K562 (cell line): ENCODE measurements around the gene NEURL1B.

Source experiments
- GABPB1 ChIP-seq: sonication (generic); formaldehyde crosslinking; IDR thresholded peaks from 2 replicates; pipeline ENCODE4 v1.8.0; 2022; ENCODE audit warnings: mild to moderate bottlenecking, missing genetic modification reagents
- RBM17 ChIP-seq: fragments of 200-400 bp; formaldehyde crosslinking; IDR thresholded peaks from 2 replicates; pipeline ENCODE4 v1.6.1; 2017; ENCODE audit warnings: low read depth, mild to moderate bottlenecking, low read length, borderline replicate concordance
- STAT6 ChIP-seq: sonication (generic); formaldehyde crosslinking; IDR thresholded peaks from 2 replicates; pipeline ENCODE4 v1.8.1; 2023; ENCODE audit warnings: mild to moderate bottlenecking, missing genetic modification reagents
- TF ChIP-seq, protein P1 (sequence below), 2 experiments: fragments of 450-650 bp; IDR thresholded peaks; 2 replicates each; pipeline ENCODE4 v1.6.1; 2016; ENCODE audit warnings: mild to moderate bottlenecking in 2 of 2, borderline replicate concordance in 1 of 2, low read depth in 1 of 2, moderate library complexity in 1 of 2

DNA sequence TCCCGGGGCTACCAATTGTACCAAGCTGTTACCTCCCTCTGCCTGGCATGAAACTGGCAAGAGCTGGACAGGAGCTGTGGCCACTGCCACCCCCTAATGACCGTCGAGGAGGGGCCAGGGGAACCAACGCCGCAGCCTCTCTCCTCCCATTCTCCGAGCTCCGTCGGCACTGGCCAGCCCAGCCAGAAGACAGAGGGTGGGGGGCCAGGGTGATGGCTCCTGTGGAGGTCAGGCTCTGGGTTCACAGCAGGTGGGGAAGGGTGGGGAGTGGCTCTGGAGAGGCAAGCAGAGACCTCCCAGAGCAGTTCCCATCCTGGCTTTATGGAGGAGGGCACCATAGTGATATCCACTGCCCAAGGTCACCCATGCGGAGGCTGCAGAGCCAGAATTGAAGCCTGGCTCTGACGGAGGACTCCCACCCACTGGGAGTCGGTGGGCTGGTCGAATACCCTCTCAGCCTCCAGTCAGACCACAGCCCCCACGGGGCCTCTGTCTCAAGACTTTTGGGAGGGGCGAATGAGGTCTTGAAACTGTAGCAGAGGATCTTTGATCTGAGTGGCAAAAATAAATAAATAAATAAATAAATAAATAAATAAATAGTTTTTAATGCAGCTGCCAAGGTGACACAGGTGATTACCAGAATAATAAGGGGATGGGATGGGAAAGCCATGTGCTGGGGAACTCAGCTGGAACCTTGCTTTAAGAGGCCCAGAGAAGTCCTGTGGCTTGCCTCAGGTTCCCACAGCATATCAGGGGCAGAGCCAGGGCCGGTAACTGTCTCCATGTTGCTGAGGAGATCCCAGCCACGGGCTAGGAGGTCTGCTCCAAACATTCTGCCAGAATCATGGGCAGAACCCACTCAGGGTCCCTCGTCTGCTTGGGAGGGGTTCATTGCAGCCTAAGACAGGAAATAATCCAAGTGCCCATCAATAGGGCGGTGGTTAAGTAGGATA, 42.5 kb upstream of the NEURL1B start:
- TF ChIP-seq RBM17: no peak
- no peak for TF ChIP-seq GABPB1 (CRISPR knock-in tag)
- no peak for TF ChIP-seq STAT6
- TF ChIP-seq, protein P1, sequence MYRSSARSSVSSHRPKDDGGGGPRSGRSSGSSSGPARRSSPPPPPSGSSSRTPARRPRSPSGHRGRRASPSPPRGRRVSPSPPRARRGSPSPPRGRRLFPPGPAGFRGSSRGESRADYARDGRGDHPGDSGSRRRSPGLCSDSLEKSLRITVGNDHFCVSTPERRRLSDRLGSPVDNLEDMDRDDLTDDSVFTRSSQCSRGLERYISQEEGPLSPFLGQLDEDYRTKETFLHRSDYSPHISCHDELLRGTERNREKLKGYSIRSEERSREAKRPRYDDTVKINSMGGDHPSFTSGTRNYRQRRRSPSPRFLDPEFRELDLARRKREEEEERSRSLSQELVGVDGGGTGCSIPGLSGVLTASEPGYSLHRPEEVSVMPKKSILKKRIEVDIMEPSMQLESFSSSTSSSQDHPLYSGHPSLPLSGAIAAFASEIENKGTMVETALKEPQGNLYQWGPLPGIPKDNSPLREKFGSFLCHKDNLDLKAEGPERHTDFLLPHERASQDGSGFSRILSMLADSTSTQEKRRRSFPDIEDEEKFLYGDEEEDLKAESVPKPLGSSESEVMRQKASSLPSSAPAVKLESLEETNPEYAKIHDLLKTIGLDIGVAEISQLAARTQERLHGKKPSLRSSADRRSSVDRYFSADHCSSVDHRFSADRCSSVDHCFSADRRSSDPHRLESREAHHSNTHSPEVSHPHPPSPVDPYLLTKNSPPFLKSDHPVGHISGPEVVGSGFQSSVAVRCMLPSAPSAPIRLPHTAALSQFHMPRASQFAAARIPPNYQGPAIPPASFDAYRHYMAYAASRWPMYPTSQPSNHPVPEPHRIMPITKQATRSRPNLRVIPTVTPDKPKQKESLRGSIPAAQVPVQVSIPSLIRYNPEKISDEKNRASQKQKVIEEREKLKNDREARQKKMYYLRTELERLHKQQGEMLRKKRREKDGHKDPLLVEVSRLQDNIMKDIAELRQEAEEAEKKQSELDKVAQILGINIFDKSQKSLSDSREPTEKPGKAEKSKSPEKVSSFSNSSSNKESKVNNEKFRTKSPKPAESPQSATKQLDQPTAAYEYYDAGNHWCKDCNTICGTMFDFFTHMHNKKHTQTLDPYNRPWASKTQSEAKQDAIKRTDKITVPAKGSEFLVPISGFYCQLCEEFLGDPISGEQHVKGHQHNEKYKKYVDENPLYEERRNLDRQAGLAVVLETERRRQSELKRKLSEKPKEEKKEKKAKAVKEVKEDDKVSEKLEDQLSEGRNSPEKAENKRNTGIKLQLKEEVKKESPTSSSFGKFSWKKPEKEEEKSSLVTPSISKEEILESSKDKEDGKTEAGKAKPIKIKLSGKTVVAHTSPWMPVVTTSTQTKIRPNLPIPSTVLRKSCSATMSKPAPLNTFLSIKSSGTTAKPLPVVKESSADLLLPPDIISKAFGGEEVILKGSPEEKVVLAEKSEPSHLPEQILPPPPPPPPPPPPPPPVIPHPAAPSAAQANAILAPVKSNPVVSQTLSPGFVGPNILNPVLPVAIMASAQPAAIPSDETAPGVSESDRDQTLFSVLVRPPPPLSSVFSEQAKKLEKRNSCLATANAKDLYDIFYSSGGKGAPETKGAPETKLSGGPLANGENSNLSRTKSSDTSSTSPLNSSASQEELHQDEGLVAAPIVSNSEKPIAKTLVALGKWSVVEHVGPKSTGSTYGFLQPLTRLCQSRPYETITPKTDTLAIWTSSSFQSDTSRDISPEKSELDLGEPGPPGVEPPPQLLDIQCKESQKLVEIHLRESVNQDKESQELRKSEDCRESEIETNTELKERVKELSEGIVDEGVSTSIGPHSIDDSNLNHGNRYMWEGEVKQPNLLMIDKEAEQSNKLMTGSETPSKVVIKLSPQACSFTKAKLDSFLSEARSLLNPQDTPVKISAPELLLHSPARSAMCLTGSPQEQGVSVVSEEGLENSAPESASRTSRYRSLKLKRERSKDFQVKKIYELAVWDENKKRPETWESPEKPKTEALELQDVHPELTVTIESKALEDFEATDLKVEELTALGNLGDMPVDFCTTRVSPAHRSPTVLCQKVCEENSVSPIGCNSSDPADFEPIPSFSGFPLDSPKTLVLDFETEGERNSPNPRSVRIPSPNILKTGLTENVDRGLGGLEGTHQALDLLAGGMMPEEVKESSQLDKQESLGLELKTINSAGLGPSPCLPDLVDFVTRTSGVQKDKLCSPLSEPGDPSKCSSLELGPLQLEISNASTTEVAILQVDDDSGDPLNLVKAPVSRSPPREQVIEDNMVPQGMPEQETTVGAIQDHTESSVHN (IDR thresholded peaks at IDR 0.05; ENCODE audit: borderline replicate concordance in 1 of 2, low read depth in 1 of 2): no peak
